HepG2 (cell line): ENCODE results near the gene MAP2K3. TPM values are rescaled to one million over a fixed set of nuclear protein-coding genes. Genes with fewer than 3 reads are reported as not detected.

Experiments
- FOXJ3 ChIP-seq: sonication (generic); formaldehyde crosslinking; IDR thresholded peaks from 2 replicates; pipeline ENCODE4 v1.4.0; 2020; ENCODE audit warnings: missing genetic modification reagents, mild to moderate bottlenecking, borderline replicate concordance
- NR2F6 ChIP-seq, 2 experiments: IDR thresholded peaks; 2 replicates each; pipeline ENCODE4 v1.6.1; 2016; ENCODE audit warnings: antibody characterized with exemption in 1 of 2, mild to moderate bottlenecking in 1 of 2
- RAD51 ChIP-seq: fragments of 450-650 bp; IDR thresholded peaks from 2 replicates; pipeline ENCODE4 v1.6.1; 2016; ENCODE audit warnings: borderline replicate concordance
- RERE ChIP-seq: IDR thresholded peaks from 2 replicates; pipeline ENCODE4 v1.6.1; 2016; ENCODE audit warnings: low read depth, missing genetic modification reagents, missing compliant biosample characterization
- SCMH1 ChIP-seq: sonication (generic); formaldehyde crosslinking; IDR thresholded peaks from 2 replicates; pipeline ENCODE4 v1.9.0; 2021; ENCODE audit warnings: missing genetic modification reagents, mild to moderate bottlenecking, borderline replicate concordance
- ZBTB38 ChIP-seq: sonication (generic); formaldehyde crosslinking; IDR thresholded peaks from 2 replicates; pipeline ENCODE4 v1.5.1; 2020; ENCODE audit warnings: mild to moderate bottlenecking, missing genetic modification reagents
- ZNF318 ChIP-seq: sonication (generic); formaldehyde crosslinking; IDR thresholded peaks from 2 replicates; pipeline ENCODE4 v1.4.0; 2020; ENCODE audit warnings: mild to moderate bottlenecking, missing genetic modification reagents
- ZNF337 ChIP-seq: sonication (generic); formaldehyde crosslinking; IDR thresholded peaks from 2 replicates; pipeline ENCODE4 v1.5.1; 2020; ENCODE audit warnings: missing genetic modification reagents, low read depth, mild to moderate bottlenecking, borderline replicate concordance
- ZNF34 ChIP-seq: sonication (generic); formaldehyde crosslinking; IDR thresholded peaks from 2 replicates; pipeline ENCODE4 v1.4.0; 2020; ENCODE audit warnings: mild to moderate bottlenecking, missing genetic modification reagents, borderline replicate concordance
- ZNF441 ChIP-seq: sonication (generic); formaldehyde crosslinking; IDR thresholded peaks from 2 replicates; pipeline ENCODE4 v1.7.0; 2021; ENCODE audit warnings: missing genetic modification reagents, borderline replicate concordance
- ZNF800 ChIP-seq: sonication (generic); formaldehyde crosslinking; IDR thresholded peaks from 2 replicates; pipeline ENCODE4 v1.4.0; 2020; ENCODE audit warnings: missing genetic modification reagents
- ZNF83 ChIP-seq: sonication (generic); formaldehyde crosslinking; IDR thresholded peaks from 2 replicates; pipeline ENCODE4 v1.4.0; 2020; ENCODE audit warnings: missing genetic modification reagents, mild to moderate bottlenecking, borderline replicate concordance
- polyA plus RNA-seq, 8 experiments: library from polyadenylated mRNA; depleted of rRNA in 3 of 8; stranded (reverse) in 7 of 8; unstranded in 1 of 8; fragments of >200 nt; fragmentation: Illumina TruSeq in 4 of 8; extraction: Trizol in 4 of 8; gene quantifications; 2 replicates each; pipeline versions ENCODE4 v1.2.1 to v1.2.3, GENCODE V29; 2011 to 2016; ENCODE audit warnings: low read depth in 4 of 8, missing spikeins in 1 of 8, mixed read lengths in 1 of 8; ENCODE audit not compliant: insufficient read depth in 1 of 8
- total RNA-seq, 5 experiments: library from RNA; depleted of rRNA; stranded (reverse); fragments of >200 nt; fragmentation: Illumina TruSeq; extraction: Trizol; gene quantifications; 2 replicates each; pipeline ENCODE4 v1.2.3, GENCODE V29; 2016; ENCODE audit warnings: low read depth in 1 of 5

MAP2K3 gene
- total and polyA plus RNA-seq, 2 of the 13 experiments (the other 11 are each of a cell fraction or from before 2014, with no cell fraction given) = 20.5 to 27.4 TPM

GRCh38 chr17:21275579-21276263 is 8.8 kb upstream of the MAP2K3 start (continued):
- TF ChIP-seq ZNF318 (CRISPR knock-in tag) (no peak), ZNF83 (CRISPR knock-in tag) (no peak), SCMH1 (CRISPR knock-in tag) (no peak), ZNF34 (no peak), ZNF337 (peak; percentile 60; the same call in 1 of the 2 replicates), ZNF800 (CRISPR knock-in tag) (no peak; the same call in 1 of the 2 replicates), RERE (CRISPR knock-in tag) (no peak), ZBTB38 (CRISPR knock-in tag) (peak; percentile 17; the same call in 1 of the 2 replicates), ZNF441 (CRISPR knock-in tag) (peak; percentile 53; the same call in 1 of the 2 replicates), FOXJ3 (CRISPR knock-in tag) (no peak), RAD51 (peak; percentile 48; the same call in 1 of the 2 replicates), NR2F6 (IDR thresholded peaks at IDR 0.05) (no peak), NR2F6 (CRISPR knock-in tag; IDR thresholded peaks at IDR 0.05) (peak; percentile 41; the same call in 1 of the 2 replicates)
